Neural cell (in vitro differentiated cells): ENCODE measurements around the gene BAG1. TPM values are rescaled to one million over a fixed set of nuclear protein-coding genes. Genes with fewer than 3 reads are reported as not detected.

Experiments
- H2AFZ ChIP-seq: fragments of 200-600, 300-800 bp; sonication (generic), shearing (Covaris generic); 2 replicates; pipeline ENCODE4 v1.6.0; 2014; ENCODE audit warnings: low read depth, mild to moderate bottlenecking, antibody characterized with exemption, low read length, moderate library complexity
- H3F3A ChIP-seq: fragments of 200-600 bp; shearing (Covaris generic); 2 replicates; pipeline ENCODE4 v1.6.1; 2016; ENCODE audit warnings: mild to moderate bottlenecking, moderate library complexity, mixed read lengths, antibody characterized with exemption, low read length; ENCODE audit not compliant: insufficient read depth, poor library complexity, severe bottlenecking
- H3K27ac ChIP-seq: fragments of 200-600, 300-800 bp; sonication (generic), shearing (Covaris generic); 2 replicates; pipeline ENCODE4 v1.5.1; 2014; ENCODE audit warnings: mild to moderate bottlenecking, low read length, moderate library complexity
- H3K27me3 ChIP-seq: fragments of 300-800, 200-600 bp; sonication (generic), shearing (Covaris generic); 2 replicates; pipeline ENCODE4 v1.6.0; 2014; ENCODE audit warnings: mild to moderate bottlenecking, low read depth, low read length, moderate library complexity; ENCODE audit not compliant: insufficient read depth
- H3K36me3 ChIP-seq: fragments of 300-800, 200-600 bp; sonication (generic), shearing (Covaris generic); 2 replicates; pipeline ENCODE4 v1.5.1; 2014; ENCODE audit warnings: mild to moderate bottlenecking, antibody characterized with exemption, low read length, moderate library complexity; ENCODE audit not compliant: insufficient read depth
- H3K4me2 ChIP-seq: fragments of 300-800, 200-600 bp; sonication (generic), shearing (Covaris generic); 2 replicates; pipeline ENCODE4 v1.6.0; 2014; ENCODE audit warnings: mild to moderate bottlenecking, low read length
- H3K4me3 ChIP-seq: fragments of 300-800, 200-600 bp; sonication (generic), shearing (Covaris generic); 2 replicates; pipeline ENCODE4 v1.5.1; 2014; ENCODE audit warnings: mild to moderate bottlenecking, low read length, moderate library complexity
- H3K79me2 ChIP-seq: fragments of 200-600 bp; shearing (Covaris generic); replicated peaks from 2 replicates; pipeline ENCODE4 v1.6.0; 2014; ENCODE audit warnings: mild to moderate bottlenecking, low read length, moderate library complexity; ENCODE audit not compliant: insufficient read depth
- H3K9ac ChIP-seq: fragments of 300-800, 200-600 bp; sonication (generic), shearing (Covaris generic); 2 replicates; pipeline ENCODE4 v1.6.1; 2016; ENCODE audit warnings: mild to moderate bottlenecking, low read length, mixed read lengths
- H3K9me2 ChIP-seq: fragments of 200-600 bp; shearing (Covaris generic); 2 replicates; pipeline ENCODE4 v1.6.1; 2016; ENCODE audit warnings: mild to moderate bottlenecking, low read length, mixed read lengths; ENCODE audit not compliant: insufficient read depth
- H3K9me3 ChIP-seq: fragments of 200-600, 300-800 bp; sonication (generic), shearing (Covaris generic); 2 replicates; pipeline ENCODE4 v1.6.1; 2016; ENCODE audit warnings: mild to moderate bottlenecking, mixed run types, low read length, moderate library complexity, mixed read lengths
- H4K20me1 ChIP-seq: fragments of 200-600 bp; shearing (Covaris generic); 2 replicates; pipeline ENCODE4 v1.6.1; 2016; ENCODE audit warnings: mild to moderate bottlenecking, mixed run types; ENCODE audit not compliant: insufficient read depth
- EP300 ChIP-seq: fragments of 450-650 bp; conservative IDR thresholded peaks from 2 replicates; pipeline ENCODE4 v1.6.1; 2014; ENCODE audit warnings: antibody characterized with exemption, mild to moderate bottlenecking, moderate library complexity; ENCODE audit not compliant: poor library complexity, severe bottlenecking
- EZH2 ChIP-seq: fragments of 200-600, 300-800 bp; shearing (Covaris generic), sonication (generic); IDR thresholded peaks from 2 replicates; pipeline ENCODE4 v1.6.1; 2014; ENCODE audit warnings: antibody characterized with exemption, low read length, borderline replicate concordance, mild to moderate bottlenecking; ENCODE audit not compliant: insufficient read depth, poor library complexity, severe bottlenecking
- MXI1 ChIP-seq: fragments of 450-650 bp; conservative IDR thresholded peaks from 2 replicates; pipeline ENCODE4 v1.6.1; 2014; ENCODE audit warnings: antibody characterized with exemption, mild to moderate bottlenecking; ENCODE audit not compliant: poor library complexity, severe bottlenecking
- POLR2AphosphoS5 ChIP-seq: IDR thresholded peaks from 2 replicates; pipeline ENCODE4 v1.6.1; 2012
- RAD21 ChIP-seq: fragments of 450-650 bp; conservative IDR thresholded peaks from 2 replicates; pipeline ENCODE4 v1.6.1; 2014; ENCODE audit warnings: antibody characterized with exemption, mild to moderate bottlenecking, moderate library complexity
- REST ChIP-seq: IDR thresholded peaks from 2 replicates; pipeline ENCODE4 v1.6.1; 2012; ENCODE audit warnings: borderline replicate concordance
- SMC3 ChIP-seq: fragments of 450-650 bp; conservative IDR thresholded peaks from 2 replicates; pipeline ENCODE4 v1.6.1; 2014; ENCODE audit warnings: antibody characterized with exemption, mild to moderate bottlenecking, moderate library complexity; ENCODE audit not compliant: poor library complexity
- TAF1 ChIP-seq: IDR thresholded peaks from 2 replicates; pipeline ENCODE4 v1.6.1; 2012; ENCODE audit warnings: low read depth
- polyA plus RNA-seq: library from polyadenylated mRNA; depleted of rRNA; stranded (reverse); fragments of >200 nt; gene quantifications from 2 replicates; pipeline ENCODE4 v1.2.3, GENCODE V29; 2014
- TF ChIP-seq, protein P1 (sequence below): fragments of 450-650 bp; IDR thresholded peaks from 2 replicates; pipeline ENCODE4 v1.5.1; 2014; ENCODE audit warnings: antibody characterized with exemption, mild to moderate bottlenecking, moderate library complexity; ENCODE audit not compliant: poor library complexity, severe bottlenecking

Gene BAG1
- polyA plus RNA-seq, 1 donor from 2014 or later: 94.9 TPM

- no peak for TF ChIP-seq EZH2
- TF ChIP-seq REST: no peak
- no peak for TF ChIP-seq SMC3
- no peak for TF ChIP-seq RAD21
- TF ChIP-seq POLR2AphosphoS5: no peak
- TF ChIP-seq, protein P1, sequence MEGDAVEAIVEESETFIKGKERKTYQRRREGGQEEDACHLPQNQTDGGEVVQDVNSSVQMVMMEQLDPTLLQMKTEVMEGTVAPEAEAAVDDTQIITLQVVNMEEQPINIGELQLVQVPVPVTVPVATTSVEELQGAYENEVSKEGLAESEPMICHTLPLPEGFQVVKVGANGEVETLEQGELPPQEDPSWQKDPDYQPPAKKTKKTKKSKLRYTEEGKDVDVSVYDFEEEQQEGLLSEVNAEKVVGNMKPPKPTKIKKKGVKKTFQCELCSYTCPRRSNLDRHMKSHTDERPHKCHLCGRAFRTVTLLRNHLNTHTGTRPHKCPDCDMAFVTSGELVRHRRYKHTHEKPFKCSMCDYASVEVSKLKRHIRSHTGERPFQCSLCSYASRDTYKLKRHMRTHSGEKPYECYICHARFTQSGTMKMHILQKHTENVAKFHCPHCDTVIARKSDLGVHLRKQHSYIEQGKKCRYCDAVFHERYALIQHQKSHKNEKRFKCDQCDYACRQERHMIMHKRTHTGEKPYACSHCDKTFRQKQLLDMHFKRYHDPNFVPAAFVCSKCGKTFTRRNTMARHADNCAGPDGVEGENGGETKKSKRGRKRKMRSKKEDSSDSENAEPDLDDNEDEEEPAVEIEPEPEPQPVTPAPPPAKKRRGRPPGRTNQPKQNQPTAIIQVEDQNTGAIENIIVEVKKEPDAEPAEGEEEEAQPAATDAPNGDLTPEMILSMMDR: no peak
- TF ChIP-seq EP300: no peak
- no peak for TF ChIP-seq MXI1
- no peak for TF ChIP-seq TAF1
These were observed 32.9 kb downstream of the BAG1 start for GRCh38 chr9:33231623-33231942.

DNA sequence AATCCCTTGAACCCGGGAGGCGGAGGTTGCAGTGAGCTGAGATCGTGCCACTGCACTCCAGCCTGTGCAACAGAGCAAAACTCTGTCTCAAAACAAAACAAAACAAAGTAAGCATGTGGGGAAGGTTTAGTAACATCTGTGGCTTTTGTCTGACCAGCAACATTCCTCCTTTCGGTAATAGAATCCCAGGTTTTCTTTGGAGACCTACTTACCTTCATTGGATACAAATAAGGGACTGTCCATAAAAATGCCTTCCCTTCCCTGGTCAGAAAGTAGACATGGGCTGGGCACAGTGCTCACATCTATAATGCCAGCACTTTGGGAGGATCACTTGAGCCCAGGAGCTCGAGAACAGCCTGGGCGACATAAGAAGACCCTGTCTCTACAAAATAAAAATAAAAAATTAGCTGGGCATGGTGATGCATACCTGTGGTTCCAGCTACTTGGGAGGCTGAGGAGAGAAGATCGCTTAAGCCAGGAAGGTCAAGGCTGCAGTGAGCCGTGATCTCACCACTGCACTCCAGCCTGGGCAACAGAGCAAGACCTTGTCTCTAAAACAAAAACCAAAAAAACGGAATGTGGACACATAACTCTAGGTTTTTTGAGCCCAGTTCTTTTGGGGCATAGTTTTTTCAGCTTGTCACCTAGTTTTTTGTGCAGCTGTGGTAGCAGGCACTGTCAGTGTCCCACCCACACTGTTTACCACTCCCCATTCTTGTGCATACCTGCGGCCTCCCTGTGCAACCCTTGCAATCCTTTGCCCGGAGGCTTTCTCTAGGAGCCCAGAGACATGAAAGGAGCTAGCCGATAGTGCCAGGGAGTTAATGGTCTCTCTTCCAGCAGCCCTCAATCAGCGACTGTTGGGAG lies 33.5 kb downstream of the BAG1 start:
- Histone ChIP-seq H3K9me2 (no peaks in the 10 kb centered on the region), H3K4me2 (no peak overlapping the region), H3K9ac (no peak overlapping the region), H2AFZ (no peak overlapping the region), H3K9me3 (no peaks in the 10 kb centered on the region), H3K36me3 (no peaks in the 10 kb centered on the region), H4K20me1 (no peaks in the 10 kb centered on the region), H3K79me2 (no peaks in the 10 kb centered on the region), H3K27ac (no peak overlapping the region), H3K27me3 (no peaks in the 10 kb centered on the region), H3F3A (no peaks in the 10 kb centered on the region), H3K4me3 (no peak overlapping the region)
- no peak for TF ChIP-seq MXI1
- TF ChIP-seq EP300: no peak
- TF ChIP-seq, protein P1: no peak
- TF ChIP-seq POLR2AphosphoS5: no peak
- TF ChIP-seq SMC3: no peak
- no peak for TF ChIP-seq TAF1
- no peak for TF ChIP-seq RAD21
- TF ChIP-seq EZH2: no peak
- no peak for TF ChIP-seq REST

More at GRCh38 chr9:33231623-33231942, 32.9 kb downstream of the BAG1 start:
- Histone ChIP-seq H3K36me3 (no peaks in the 10 kb centered on the region), H3K27ac (no peak overlapping the region), H3K4me2 (no peak overlapping the region), H3K27me3 (no peaks in the 10 kb centered on the region), H4K20me1 (no peaks in the 10 kb centered on the region), H3K9me2 (no peaks in the 10 kb centered on the region), H3K4me3 (no peak overlapping the region), H3F3A (no peaks in the 10 kb centered on the region), H3K9ac (no peak overlapping the region), H2AFZ (no peak overlapping the region), H3K9me3 (no peaks in the 10 kb centered on the region), H3K79me2 (no peaks in the 10 kb centered on the region)
